COLO829 (cell line): Measurements from ENCODE around the gene F2.

Experiments
- DNase-seq: peaks from one replicate; pipeline ENCODE4 v3.0.0; 2012; ENCODE audit warnings: low spot score

F2 gene

DNA sequence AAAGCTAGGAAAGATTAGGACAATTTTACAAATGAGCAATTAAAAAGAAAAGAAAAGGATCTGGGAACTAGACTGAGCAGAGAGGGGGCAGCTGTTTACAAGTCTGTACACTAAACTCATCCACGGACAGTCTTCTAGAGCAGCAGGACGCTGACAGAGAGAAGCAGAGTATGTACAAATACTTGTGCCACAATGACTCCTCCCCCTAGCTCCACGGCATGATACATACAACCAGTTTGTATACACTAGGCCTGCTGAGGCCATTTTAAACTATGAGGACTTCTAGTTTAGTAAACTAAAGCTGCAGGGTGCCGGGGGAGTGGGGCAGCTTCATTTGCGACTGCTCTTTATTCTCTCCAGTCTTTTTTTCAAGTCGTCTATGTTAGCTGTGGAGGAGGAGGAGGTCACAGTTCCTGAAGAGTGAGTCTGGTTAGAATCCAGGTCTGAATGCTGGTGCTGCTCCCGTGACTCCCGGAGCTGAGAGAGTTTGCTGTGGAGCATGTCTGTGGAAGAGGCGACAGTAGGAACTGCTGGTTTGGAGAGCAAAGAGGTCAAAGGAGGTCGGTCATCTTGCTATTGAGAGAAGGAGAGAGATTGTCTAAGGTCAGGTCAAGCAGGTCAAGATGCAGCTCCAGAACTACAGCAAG lies 24.8 kb downstream of the F2 start:
- DNase-seq: no peak

DNA sequence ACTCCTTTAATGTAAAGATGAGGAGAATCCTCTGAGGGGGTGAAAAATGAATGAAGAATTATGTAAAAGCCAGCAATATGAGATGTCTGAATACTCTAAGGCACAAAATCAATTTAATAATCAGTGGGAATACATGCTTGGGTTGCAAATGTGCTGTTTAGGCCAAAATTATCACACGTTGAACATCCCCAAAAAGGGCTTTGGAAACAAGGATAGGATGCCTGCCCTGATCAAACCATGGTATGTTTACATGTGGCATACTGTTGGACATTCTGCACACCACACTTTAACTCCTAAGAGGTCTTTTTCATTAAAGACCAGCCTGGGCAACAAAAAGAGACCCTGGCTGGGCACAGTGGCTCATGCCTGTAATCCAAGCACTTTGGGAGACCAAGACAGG lies 26.3 kb downstream of the F2 start:
- DNase-seq: no peak

DNA sequence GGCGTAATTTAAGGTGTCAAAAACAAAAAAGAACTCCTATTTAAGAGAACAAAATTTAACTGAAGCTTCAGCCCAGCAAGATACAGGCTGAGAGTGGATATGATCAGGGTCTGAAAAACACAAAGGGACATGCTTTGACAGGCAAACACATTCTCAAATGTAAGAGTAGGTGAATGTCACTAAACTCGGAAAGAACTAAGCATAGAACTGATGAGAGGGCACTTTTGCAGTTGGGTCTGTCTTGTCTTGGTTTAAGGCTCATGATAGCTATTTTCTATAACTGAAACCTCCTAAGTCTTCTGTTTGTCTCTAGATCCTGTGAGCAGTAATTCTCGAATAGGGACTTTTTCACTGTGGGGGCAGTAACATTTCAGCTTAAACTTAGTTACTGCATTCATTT lies 27.0 kb downstream of the F2 start:
- DNase-seq: no peak

DNA sequence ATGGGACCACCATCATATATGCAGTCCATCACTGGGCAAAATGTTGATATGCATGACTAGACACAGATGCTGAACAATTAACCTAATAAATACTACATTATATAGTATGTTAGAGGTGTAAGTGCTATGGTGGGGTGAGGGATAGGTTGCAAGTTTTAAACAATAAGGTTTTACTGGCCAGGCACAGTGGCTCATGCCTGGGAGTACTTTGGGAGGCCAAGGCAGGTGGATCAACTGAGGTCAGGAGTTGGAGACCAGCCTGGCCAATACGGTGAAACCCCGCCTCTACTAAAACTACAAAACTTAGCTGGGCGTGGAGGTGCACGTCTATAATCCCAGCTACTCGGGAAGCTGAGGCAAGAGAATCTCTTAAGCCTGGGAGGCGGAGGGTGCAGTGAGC lies 28.1 kb downstream of the F2 start:
- no peak for DNase-seq

GRCh38 chr11:46755962-46756361 lies 36.9 kb downstream of the F2 start:
- DNase-seq: no peak

DNA sequence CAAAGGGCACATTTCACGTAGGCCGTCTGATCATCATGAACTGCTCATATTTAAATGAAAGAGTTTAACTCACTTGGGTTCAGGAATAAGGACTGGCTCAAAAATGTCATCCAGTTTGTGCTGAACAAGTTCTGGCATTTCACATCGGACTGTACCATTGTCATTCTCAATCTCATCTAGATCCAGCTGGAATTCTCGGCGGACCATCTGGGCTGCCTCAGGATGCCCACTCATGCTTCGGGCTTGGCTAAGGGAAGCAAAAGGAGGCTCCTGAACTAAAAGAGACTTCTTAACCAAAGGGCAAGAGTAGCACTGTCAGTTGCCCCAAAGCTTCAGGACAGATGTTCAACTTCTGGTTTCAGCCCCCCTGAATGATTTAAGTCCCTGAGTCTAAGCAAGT lies 40.2 kb downstream of the F2 start:
- DNase-seq: no peak

DNA sequence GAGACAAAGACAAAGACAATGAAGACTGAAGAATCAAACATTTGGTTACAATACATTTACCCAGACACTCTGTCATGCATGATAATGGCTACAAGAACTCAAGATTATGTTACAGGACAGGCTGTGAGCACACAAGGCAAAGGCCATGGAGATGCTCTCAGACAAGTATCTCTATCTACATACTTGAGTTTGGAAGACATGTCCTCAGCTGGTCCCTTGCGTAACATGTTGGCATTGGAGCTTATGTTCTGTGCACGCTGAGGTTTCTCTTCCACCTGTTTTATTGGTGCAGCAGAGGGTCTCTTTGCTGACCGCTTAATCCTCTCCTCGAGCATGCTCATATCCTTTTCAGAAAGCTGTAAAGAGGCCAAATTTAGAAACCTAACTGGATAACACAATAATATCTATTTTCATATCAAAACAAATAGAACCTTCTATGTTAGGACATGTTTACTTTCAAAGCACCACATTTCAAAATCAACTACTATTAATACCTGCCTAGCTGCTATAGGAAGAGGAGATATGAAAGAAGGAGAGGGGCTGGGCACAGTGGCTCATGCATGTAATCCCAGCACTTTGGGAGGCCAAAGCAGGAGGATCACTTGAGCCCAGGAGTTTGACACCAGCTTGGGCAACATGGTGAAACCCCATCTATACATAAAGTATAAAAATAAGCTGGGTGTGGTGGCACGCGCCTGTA lies 41.6 kb downstream of the F2 start:
- no peak for DNase-seq

GRCh38 chr11:46761807-46762206 lies 42.8 kb downstream of the F2 start:
- DNase-seq: no peak

DNA sequence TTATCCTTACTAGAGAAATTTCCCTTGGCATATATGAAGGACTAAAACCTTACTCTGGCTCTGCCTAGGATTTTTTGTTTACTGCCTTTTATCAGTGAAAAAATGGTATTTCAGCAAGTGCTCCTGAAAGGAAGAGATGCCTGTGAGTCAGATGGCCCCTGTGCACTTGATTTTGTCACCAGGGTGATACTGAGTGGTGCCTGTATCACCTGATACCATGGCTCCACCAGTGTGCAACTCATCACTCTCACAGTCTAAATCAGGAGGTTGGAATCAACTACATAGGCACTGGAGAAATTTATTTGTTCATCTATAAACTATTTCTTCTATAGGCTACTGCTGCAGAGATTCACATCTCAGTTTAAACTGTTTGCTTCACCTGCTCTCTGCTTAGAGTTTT lies 43.2 kb downstream of the F2 start:
- DNase-seq: no peak

GRCh38 chr11:46766656-46767055 lies 47.6 kb downstream of the F2 start:
- no peak for DNase-seq

GRCh38 chr11:46769636-46770221 lies 50.7 kb downstream of the F2 start:
- DNase-seq: no peak

DNA sequence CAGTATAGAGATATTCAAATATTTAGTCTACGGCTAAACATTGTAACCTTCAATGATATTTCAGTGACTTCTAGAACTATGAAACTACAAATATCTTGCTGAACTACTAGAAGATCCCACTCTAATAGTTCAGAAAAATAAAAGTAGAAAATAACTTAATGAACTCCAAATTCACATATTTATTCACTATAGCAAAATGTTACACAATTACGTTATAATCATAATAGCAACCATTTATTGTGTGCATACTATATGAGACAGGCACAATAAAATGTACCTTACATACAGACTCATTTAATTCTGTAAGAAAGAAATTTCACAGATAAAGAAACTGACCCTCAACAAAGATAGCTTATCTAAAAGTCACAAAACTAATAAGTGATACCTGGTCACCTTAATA lies 57.9 kb downstream of the F2 start:
- DNase-seq: no peak

DNA sequence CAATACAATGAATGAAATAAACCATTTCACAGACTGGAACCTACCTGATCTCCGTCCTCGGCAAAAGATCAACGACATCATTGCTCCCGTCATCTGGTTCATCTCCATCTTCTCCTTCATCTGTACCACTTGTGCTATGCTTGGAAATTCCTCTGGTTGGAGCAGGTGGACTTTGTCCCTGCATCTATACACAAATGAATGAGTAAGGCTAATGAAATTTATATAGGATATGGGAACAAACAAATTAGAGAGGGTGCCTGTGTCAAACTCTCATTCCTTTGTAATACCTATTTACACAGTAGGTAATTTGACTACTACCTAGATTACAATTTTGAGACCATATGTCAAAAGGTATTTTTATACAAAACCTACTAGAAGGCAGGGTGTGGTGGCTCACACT lies 59.4 kb downstream of the F2 start:
- no peak for DNase-seq
